Endodermal cell (in vitro differentiated cells): ENCODE data around the gene CHRNA3. TPM values are rescaled to one million over a fixed set of nuclear protein-coding genes. Genes with fewer than 3 reads are reported as not detected.

ENCODE experiments used
- DNase-seq: peaks from one replicate; pipeline ENCODE4 v3.0.0-alpha.2; 2017
- H3K27ac ChIP-seq: 2 replicates; pipeline ENCODE4 v1.5.1; 2013; ENCODE audit warnings: mild to moderate bottlenecking, low read depth, low read length, moderate library complexity
- H3K27me3 ChIP-seq: 2 replicates; pipeline ENCODE4 v1.6.1; 2013; ENCODE audit warnings: mild to moderate bottlenecking, low read length, moderate library complexity; ENCODE audit not compliant: insufficient read depth, control insufficient read depth, poor library complexity, severe bottlenecking
- H3K36me3 ChIP-seq: 2 replicates; pipeline ENCODE4 v1.7.0; 2013; ENCODE audit warnings: mild to moderate bottlenecking, low read length, moderate library complexity; ENCODE audit not compliant: control insufficient read depth, insufficient read depth
- H3K4me1 ChIP-seq: one replicate; pipeline ENCODE4 v1.7.0; 2013; ENCODE audit warnings: low read length; ENCODE audit not compliant: control insufficient read depth, insufficient read depth
- H3K4me3 ChIP-seq: 2 replicates; pipeline ENCODE4 v1.5.1; 2013; ENCODE audit warnings: mild to moderate bottlenecking, low read length, moderate library complexity
- H3K9ac ChIP-seq: 2 replicates; pipeline ENCODE4 v1.6.1; 2013; ENCODE audit warnings: mild to moderate bottlenecking, low read length, moderate library complexity; ENCODE audit not compliant: poor library complexity, severe bottlenecking; ENCODE audit errors: extremely low read depth
- H3K9me3 ChIP-seq: 2 replicates; pipeline ENCODE4 v1.6.1; 2013; ENCODE audit warnings: mild to moderate bottlenecking, low read length, moderate library complexity; ENCODE audit not compliant: control insufficient read depth
- H3K27ac Mint-ChIP-seq: 2 replicates; pipeline ENCODE4 v1.8.0; 2020; ENCODE audit warnings: mixed read lengths
- H3K27me3 Mint-ChIP-seq: 2 replicates; pipeline ENCODE4 v1.8.0; 2021; ENCODE audit warnings: mild to moderate bottlenecking, mixed read lengths; ENCODE audit not compliant: insufficient read depth
- H3K36me3 Mint-ChIP-seq: 2 replicates; pipeline ENCODE4 v1.8.0; 2020; ENCODE audit warnings: low read depth, mixed read lengths
- H3K4me1 Mint-ChIP-seq: 2 replicates; pipeline ENCODE4 v1.8.0; 2020; ENCODE audit warnings: mixed read lengths
- H3K4me3 Mint-ChIP-seq: 2 replicates; pipeline ENCODE4 v1.8.0; 2020; ENCODE audit warnings: mild to moderate bottlenecking, moderate library complexity, mixed read lengths
- H3K9me3 Mint-ChIP-seq: 2 replicates; pipeline ENCODE4 v1.8.0; 2020; ENCODE audit warnings: mild to moderate bottlenecking, mixed read lengths
- WGBS, 2 experiments: methylation state at CpG; one replicate each; pipeline versions ENCODE4 v1.1.5 to v1.1.7; 2013; ENCODE audit warnings: missing lambda C conversion rate in 2 of 2, mixed read lengths in 1 of 2; ENCODE audit not compliant: insufficient coverage in 1 of 2, insufficient read length in 1 of 2; 5-methylcytosine and 5-hydroxymethylcytosine counted together
- total RNA-seq, 2 donors: library from RNA; stranded (reverse); fragmentation: NEBNext Ultra II Directional in 1 of 2; extraction: Animal tissue kit (Norgen Biotek cat#: 25700) in 1 of 2; gene quantifications; 2 replicates in 1 of 2; 3 replicates in 1 of 2; pipeline ENCODE4 v1.2.1, GENCODE V29; 2021
- TF ChIP-seq, protein P1 (sequence below): fragments of 200-600 bp; sonication (generic); conservative IDR thresholded peaks from 2 replicates; pipeline ENCODE4 v1.5.0; 2021; ENCODE audit warnings: antibody characterized with exemption, mild to moderate bottlenecking

The CHRNA3 gene
- total RNA-seq, 2 donors from 2014 or later: 1.6 to 3.7 TPM

DNA sequence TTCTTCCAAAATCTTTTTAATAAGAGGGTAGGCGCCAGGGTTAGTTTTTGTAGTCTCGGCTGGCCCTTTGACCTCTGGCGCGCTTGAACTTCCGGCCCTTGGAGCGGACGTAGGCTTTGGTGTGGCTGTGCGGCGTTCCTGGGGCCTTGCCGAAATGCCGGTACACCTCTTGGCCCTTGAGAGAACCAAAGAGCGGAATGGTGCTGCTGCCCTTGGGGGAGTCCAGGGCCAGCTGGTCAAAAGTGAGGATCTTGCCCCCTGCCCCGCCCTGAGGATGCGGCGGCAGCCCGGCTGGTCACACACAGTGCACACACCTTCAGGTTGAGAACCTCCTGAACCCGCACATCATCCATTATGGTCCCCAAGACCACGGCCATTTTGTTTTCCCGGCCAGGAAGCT, 40.2 kb upstream of the CHRNA3 start:
- Histone ChIP-seq H3K36me3 (no peaks in the 10 kb centered on the region), H3K4me3 (no peak overlapping the region), H3K27me3 (no peaks in the 10 kb centered on the region), H3K27ac (no peak overlapping the region), H3K4me1 (no peaks in the 10 kb centered on the region), H3K9me3 (no peaks in the 10 kb centered on the region), H3K9ac (no peak overlapping the region)
- Mint-ChIP-seq H3K4me1 (no peaks in the 10 kb centered on the region), H3K9me3 (no peaks in the 10 kb centered on the region), H3K36me3 (no peaks in the 10 kb centered on the region), H3K27me3 (peaks cover 3% of the 10 kb centered on the region), H3K27ac (no peak overlapping the region), H3K4me3 (no peak overlapping the region)
- WGBS, 2 experiments: 95 to 100% methylated on average over 10 to 19 of the region's 19 CpGs
- TF ChIP-seq, protein P1, sequence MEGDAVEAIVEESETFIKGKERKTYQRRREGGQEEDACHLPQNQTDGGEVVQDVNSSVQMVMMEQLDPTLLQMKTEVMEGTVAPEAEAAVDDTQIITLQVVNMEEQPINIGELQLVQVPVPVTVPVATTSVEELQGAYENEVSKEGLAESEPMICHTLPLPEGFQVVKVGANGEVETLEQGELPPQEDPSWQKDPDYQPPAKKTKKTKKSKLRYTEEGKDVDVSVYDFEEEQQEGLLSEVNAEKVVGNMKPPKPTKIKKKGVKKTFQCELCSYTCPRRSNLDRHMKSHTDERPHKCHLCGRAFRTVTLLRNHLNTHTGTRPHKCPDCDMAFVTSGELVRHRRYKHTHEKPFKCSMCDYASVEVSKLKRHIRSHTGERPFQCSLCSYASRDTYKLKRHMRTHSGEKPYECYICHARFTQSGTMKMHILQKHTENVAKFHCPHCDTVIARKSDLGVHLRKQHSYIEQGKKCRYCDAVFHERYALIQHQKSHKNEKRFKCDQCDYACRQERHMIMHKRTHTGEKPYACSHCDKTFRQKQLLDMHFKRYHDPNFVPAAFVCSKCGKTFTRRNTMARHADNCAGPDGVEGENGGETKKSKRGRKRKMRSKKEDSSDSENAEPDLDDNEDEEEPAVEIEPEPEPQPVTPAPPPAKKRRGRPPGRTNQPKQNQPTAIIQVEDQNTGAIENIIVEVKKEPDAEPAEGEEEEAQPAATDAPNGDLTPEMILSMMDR: no peak
- DNase-seq: no peak

DNA sequence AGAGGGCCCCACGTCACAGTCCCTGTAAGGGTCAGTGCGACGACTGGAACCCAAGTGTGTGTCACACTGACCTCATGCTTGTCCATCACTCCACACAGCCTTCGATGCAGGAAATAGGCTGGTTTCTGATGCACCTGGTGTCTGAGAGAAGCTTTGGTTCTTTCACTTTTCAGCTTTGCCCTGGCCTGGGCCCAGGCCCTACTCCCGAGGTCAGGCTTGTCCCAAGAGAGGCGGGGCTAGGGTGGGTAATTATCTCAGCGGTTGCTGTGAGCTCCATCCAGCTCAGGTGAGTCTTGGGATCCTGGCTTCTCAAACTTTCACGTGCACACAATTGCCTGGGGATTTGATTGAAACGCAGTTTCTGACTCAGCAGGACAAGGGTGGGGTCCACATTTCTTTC, 39.8 kb upstream of the CHRNA3 start:
- H3K4me1 Mint-ChIP-seq: no peaks in the 10 kb centered on the region
- Histone ChIP-seq H3K36me3 (no peaks in the 10 kb centered on the region), H3K27me3 (no peaks in the 10 kb centered on the region), H3K4me3 (no peak overlapping the region), H3K9me3 (no peaks in the 10 kb centered on the region), H3K4me1 (no peaks in the 10 kb centered on the region), H3K27ac (no peak overlapping the region), H3K9ac (no peak overlapping the region)
- H3K4me3 Mint-ChIP-seq: no peak overlapping the region
- no peaks in the 10 kb centered on the region for H3K36me3 Mint-ChIP-seq
- 78 to 80% methylated on average over 7 to 9 of the region's 9 CpGs for WGBS, 2 experiments
- H3K27ac Mint-ChIP-seq: no peak overlapping the region
- H3K9me3 Mint-ChIP-seq: no peaks in the 10 kb centered on the region
- peaks cover under 1% of the 10 kb centered on the region for H3K27me3 Mint-ChIP-seq
- no peak for DNase-seq
- TF ChIP-seq, protein P1: no peak

DNA sequence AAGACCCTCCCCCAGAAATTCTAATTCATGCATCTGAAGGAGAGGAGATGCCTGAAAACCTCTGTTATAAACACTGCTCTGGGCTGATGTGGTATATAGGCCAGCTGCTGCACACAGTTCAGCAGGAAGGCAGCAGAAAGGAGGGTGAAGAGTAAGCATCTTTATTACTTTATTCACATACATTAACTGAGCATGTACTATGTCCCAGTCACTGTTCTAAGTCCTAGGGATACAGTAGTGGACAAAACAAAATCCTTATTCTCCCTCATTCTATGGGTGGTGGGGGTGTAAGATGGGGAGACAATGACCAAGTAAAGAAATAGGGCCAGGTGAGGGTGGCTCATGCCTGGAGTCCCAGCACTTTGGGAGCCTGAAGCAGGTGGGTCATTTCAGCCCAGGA, 38.0 kb upstream of the CHRNA3 start:
- Histone ChIP-seq H3K4me3 (no peak overlapping the region), H3K4me1 (no peaks in the 10 kb centered on the region), H3K27me3 (no peaks in the 10 kb centered on the region), H3K36me3 (no peaks in the 10 kb centered on the region), H3K9me3 (no peaks in the 10 kb centered on the region), H3K9ac (no peak overlapping the region), H3K27ac (no peak overlapping the region)
- H3K36me3 Mint-ChIP-seq: no peaks in the 10 kb centered on the region
- no peaks in the 10 kb centered on the region for H3K4me1 Mint-ChIP-seq
- no peak overlapping the region for H3K27ac Mint-ChIP-seq
- no peaks in the 10 kb centered on the region for H3K27me3 Mint-ChIP-seq
- no peak for DNase-seq
- no peak overlapping the region for H3K4me3 Mint-ChIP-seq
- no peaks in the 10 kb centered on the region for H3K9me3 Mint-ChIP-seq
- TF ChIP-seq, protein P1: no peak
